NCI-H748 treated with DMSO at 0.1 percent for 48 hours (cell line): ENCODE measurements around the gene ADORA1.

Experiments used
- DNase-seq: peaks from one replicate; lab custom pipeline; 2025; lab: John Stamatoyannopoulos, UW

ADORA1 gene

GRCh38 chr1:203213126-203213525 lies 85.6 kb downstream of the ADORA1 start:
- DNase-seq = no peak

DNA sequence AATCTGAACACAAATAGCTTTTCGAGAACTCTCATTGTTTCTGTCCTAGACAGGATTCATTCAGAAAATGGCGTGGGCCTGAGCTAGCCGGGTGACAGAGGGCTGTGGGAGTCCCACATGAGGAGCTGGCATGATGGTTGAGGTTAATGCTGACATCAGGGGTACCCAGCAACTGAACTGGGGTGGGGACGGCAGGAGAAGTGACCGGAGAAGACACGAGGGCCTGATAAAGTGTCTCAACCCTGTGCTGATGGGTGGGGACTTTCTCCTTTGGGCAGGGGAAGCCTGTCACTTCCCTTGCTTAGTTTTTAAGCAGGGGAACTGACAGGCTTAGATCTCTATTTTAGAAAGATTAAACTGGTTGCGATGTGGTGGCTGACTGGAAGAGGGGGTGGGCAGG lies 87.3 kb downstream of the ADORA1 start:
- DNase-seq = no peak

DNA sequence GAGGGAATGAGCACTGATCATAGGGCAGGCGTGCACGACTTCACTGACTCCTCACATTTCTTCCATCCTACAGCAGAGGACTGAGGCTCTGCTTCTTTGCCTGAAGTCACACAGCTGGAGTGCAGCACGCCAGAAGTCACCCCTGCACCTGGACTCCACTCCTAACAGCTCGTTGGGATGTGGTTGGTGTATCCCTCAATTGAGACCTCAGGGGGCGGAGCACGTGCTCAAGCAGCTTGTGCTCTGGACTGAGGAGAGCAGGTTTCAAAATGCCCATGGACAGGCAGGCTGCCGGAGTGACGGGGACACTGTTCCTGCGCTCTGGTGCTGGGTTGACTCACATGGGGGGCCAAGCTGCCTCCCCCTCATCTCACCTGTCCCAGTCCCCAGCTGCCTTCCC lies 88.0 kb downstream of the ADORA1 start:
- no peak for DNase-seq

DNA sequence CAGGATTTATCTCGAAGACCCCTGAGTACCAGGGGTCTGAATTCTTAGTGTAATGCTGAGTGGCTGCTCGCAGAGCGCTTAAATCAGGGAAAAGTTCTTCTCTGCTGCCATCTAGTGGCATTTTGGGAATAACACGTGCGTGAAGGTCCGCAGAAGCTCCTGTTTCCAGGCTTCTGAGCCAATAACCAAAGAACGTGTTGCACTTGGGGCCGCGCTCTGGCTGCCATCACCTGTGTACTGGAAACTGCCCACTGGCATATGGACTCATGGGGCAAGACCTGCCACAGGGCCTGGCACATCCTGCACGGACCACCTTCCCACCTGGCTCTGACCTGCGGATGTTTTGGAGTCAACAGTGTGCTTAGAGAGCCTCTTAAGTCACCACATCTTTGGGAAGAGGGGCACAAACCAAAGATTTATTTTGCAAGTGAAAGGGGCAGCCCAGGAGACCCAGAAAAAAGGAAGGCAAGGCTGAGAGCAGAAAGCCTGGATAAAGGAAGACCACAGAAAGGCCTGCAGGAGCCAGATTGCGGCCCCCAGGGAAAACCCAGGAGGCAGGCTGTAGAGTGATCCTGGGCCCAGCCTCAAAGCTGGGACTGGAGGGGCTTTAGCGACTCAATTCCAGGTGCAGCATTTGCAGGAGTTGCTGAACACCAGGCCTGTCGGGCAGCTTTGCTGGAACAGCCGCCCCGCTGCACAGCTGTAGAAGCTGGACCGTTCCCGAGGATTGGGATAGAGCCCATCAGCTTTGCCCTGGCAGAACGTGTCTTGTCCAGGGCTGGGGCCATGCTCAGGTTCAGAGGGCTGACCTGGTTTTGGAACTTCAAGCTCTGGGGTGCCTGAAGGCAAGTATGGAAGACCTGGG lies 89.0 kb downstream of the ADORA1 start:
- peak; percentile 35 for DNase-seq
